Glutamatergic neuron (in vitro differentiated cells): ENCODE results near the gene HPS3. TPM values are rescaled to one million over a fixed set of nuclear protein-coding genes. Genes with fewer than 3 reads are reported as not detected.

Experiments
- DNase-seq: peaks from one replicate; pipeline ENCODE4 v3.0.0; 2022
- H3K27ac Mint-ChIP-seq: one replicate; pipeline ENCODE4 v1.8.0; 2020; ENCODE audit warnings: mild to moderate bottlenecking, mixed read lengths, inconsistent platforms; ENCODE audit not compliant: unreplicated experiment
- H3K27me3 Mint-ChIP-seq: one replicate; pipeline ENCODE4 v1.8.0; 2020; ENCODE audit warnings: mild to moderate bottlenecking, moderate library complexity, mixed read lengths, inconsistent platforms; ENCODE audit not compliant: unreplicated experiment
- H3K36me3 Mint-ChIP-seq: one replicate; pipeline ENCODE4 v1.8.0; 2020; ENCODE audit warnings: mild to moderate bottlenecking, mixed read lengths, inconsistent platforms; ENCODE audit not compliant: unreplicated experiment
- H3K4me1 Mint-ChIP-seq: one replicate; pipeline ENCODE4 v1.8.0; 2020; ENCODE audit warnings: mild to moderate bottlenecking, low read depth, mixed read lengths, inconsistent platforms; ENCODE audit not compliant: unreplicated experiment
- H3K4me3 Mint-ChIP-seq: one replicate; pipeline ENCODE4 v1.8.0; 2020; ENCODE audit warnings: mild to moderate bottlenecking, mixed read lengths, inconsistent platforms; ENCODE audit not compliant: unreplicated experiment
- H3K9me3 Mint-ChIP-seq: one replicate; pipeline ENCODE4 v1.8.0; 2020; ENCODE audit warnings: mild to moderate bottlenecking, moderate library complexity, mixed read lengths, inconsistent platforms; ENCODE audit not compliant: unreplicated experiment
- CTCF ChIP-seq: fragments of 200-600 bp; sonication (generic); IDR thresholded peaks from one replicate; pipeline ENCODE4 v1.5.0; 2021; ENCODE audit not compliant: partially characterized antibody, unreplicated experiment
- total RNA-seq: library from RNA; stranded (reverse); fragmentation: NEBNext Ultra II Directional; extraction: Animal tissue kit (Norgen Biotek cat#: 25700); gene quantifications from one replicate; pipeline ENCODE4 v1.2.1, GENCODE V29; 2021; ENCODE audit not compliant: unreplicated experiment

Gene HPS3
- total RNA-seq, 1 donor from 2014 or later, result 12.1 TPM

DNA sequence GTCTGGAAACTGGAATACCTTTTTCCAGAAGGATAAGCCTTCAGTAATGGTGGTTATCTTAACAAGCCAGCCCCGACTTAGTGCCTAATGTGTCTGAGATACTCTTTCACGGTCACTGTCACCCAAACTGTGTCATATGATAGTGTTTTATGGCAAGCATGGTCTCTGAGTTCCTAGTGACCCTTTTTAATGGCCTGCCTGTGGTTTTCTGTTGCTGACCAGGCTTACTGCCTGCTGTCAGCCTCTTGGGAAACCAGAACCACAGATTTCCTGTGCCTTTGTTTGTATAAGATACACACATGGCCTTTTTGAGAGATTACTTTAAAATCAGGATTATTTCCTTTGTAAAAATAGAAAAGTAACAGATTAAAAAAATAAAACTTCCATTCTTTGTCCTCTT, 22.4 kb downstream of the HPS3 start:
- peaks cover 2% of the 10 kb centered on the region for H3K9me3 Mint-ChIP-seq
- no peaks in the 10 kb centered on the region for H3K36me3 Mint-ChIP-seq
- peaks cover 42% of the 10 kb centered on the region for H3K4me1 Mint-ChIP-seq
- no peak for DNase-seq
- peak overlapping the region; percentile 90 for H3K27ac Mint-ChIP-seq
- peaks cover 3% of the 10 kb centered on the region for H3K27me3 Mint-ChIP-seq
- H3K4me3 Mint-ChIP-seq, result peak overlapping the region; percentile 11
- no peak for TF ChIP-seq CTCF

GRCh38 chr3:149152420-149152819, 23.0 kb downstream of the HPS3 start:
- Mint-ChIP-seq H3K36me3 (no peaks in the 10 kb centered on the region), H3K27me3 (peaks cover 3% of the 10 kb centered on the region), H3K9me3 (peaks cover 2% of the 10 kb centered on the region), H3K4me3 (peak overlapping the region; percentile 11), H3K27ac (peak overlapping the region; percentile 90), H3K4me1 (peaks cover 42% of the 10 kb centered on the region)
- no peak for TF ChIP-seq CTCF
- DNase-seq, result no peak

GRCh38 chr3:149153402-149153801, 24.0 kb downstream of the HPS3 start:
- no peaks in the 10 kb centered on the region for H3K36me3 Mint-ChIP-seq
- no peak for TF ChIP-seq CTCF
- H3K4me1 Mint-ChIP-seq, result peaks cover 42% of the 10 kb centered on the region
- H3K4me3 Mint-ChIP-seq, result peak overlapping the region; percentile 30
- peaks cover 2% of the 10 kb centered on the region for H3K9me3 Mint-ChIP-seq
- no peak for DNase-seq
- H3K27ac Mint-ChIP-seq, result peak overlapping the region; percentile 90
- peaks cover 3% of the 10 kb centered on the region for H3K27me3 Mint-ChIP-seq

GRCh38 chr3:149160754-149161300, 31.4 kb downstream of the HPS3 start:
- TF ChIP-seq CTCF, result no peak
- H3K36me3 Mint-ChIP-seq, result no peaks in the 10 kb centered on the region
- no peak for DNase-seq
- no peak overlapping the region for H3K27ac Mint-ChIP-seq
- no peak overlapping the region for H3K4me3 Mint-ChIP-seq
- no peaks in the 10 kb centered on the region for H3K9me3 Mint-ChIP-seq
- H3K27me3 Mint-ChIP-seq, result no peaks in the 10 kb centered on the region
- H3K4me1 Mint-ChIP-seq, result peaks cover 9% of the 10 kb centered on the region

DNA sequence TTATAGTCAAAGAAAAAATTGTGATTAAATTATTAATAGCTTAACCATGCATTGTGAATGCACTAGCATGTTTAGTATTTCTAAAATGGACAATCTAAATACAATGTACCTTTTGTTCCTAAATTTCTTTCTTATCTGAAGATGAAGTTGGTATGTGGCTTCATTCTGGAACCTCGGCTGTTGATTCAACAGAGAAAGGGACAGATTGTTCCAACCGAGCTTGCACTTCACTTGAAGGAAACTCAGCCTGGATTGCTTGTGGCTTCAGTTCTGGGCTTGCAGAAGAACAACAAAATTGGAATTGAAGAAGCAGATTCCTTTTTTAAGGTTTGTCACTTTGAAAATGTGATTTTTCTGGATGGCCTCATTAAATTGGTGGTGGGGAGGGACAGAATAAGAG, 32.6 kb downstream of the HPS3 start:
- no peaks in the 10 kb centered on the region for H3K27me3 Mint-ChIP-seq
- no peaks in the 10 kb centered on the region for H3K9me3 Mint-ChIP-seq
- no peak for TF ChIP-seq CTCF
- H3K27ac Mint-ChIP-seq, result no peak overlapping the region
- H3K4me1 Mint-ChIP-seq, result peaks cover 7% of the 10 kb centered on the region
- DNase-seq, result no peak
- H3K36me3 Mint-ChIP-seq, result no peaks in the 10 kb centered on the region
- H3K4me3 Mint-ChIP-seq, result no peak overlapping the region
